Uterus (tissue), 2 donors: ENCODE measurements around the gene GLRX.

Experiments
- CTCF ChIP-seq, 4 experiments: fragments of 200-600 bp in 2 of 4; fragments of 450-650 bp in 2 of 4; sonication (generic) in 2 of 4; IDR thresholded peaks; one replicate each; pipeline ENCODE4 v1.5.1; 2016 to 2019; ENCODE audit warnings: antibody characterized with exemption in 4 of 4, mild to moderate bottlenecking in 2 of 4, moderate library complexity in 1 of 4
- POLR2A ChIP-seq, 2 donors: fragments of 450-650 bp; IDR thresholded peaks; one replicate each; pipeline ENCODE4 v1.6.1; 2016; ENCODE audit warnings: antibody characterized with exemption in 2 of 2, mild to moderate bottlenecking in 1 of 2, moderate library complexity in 1 of 2

- TF ChIP-seq CTCF (IDR thresholded peaks at IDR 0.05) (no peak), POLR2A (IDR thresholded peaks at IDR 0.05) (no peak)
Observed at GRCh38 chr5:95842854-95843544, 20.5 kb upstream of the GLRX start.
